A172 (cell line): Measurements from ENCODE around the gene FNIP2. TPM values are rescaled to one million over a fixed set of nuclear protein-coding genes. Genes with fewer than 3 reads are reported as not detected.

Experiments used
- DNase-seq: peaks from one replicate; pipeline ENCODE4 v3.0.0-alpha.2; 2015; ENCODE audit warnings: low spot score
- total RNA-seq: library from RNA; depleted of rRNA; stranded (reverse); fragments of >200 nt; shearing (Covaris generic); gene quantifications from 2 replicates; pipeline ENCODE4 v1.2.3, GENCODE V29; 2014

Gene FNIP2
- total RNA-seq, 1 experiment from 2014 or later: 10.8 TPM

DNA sequence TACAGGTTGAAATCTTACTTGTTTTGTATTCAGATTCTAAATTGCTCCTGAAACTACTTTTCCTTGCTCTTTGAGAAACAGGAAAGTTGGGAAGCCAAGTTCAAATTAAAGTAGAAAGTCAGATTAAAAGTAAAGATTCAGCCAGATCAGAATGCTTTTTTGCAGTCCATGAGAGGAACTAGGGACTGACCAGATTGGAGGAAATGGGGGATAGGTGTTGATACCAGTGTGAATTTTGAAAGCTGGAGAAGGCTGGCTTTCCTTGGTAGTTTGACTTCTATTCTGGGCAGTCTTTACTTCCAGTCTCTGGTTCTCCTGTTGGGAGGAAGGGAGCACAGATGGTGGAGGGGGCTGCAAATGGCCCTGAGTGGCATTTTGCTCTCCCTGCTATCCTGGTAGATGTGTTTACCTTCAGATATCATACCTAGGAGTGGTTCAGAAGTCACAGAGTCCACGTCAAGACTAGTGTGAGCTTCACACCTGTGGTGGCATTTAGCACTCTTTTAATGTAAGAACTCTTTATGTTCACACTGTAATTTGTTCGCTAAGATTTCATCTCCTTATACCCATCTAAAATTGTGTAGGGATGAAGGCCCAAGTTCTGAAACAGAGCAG is 68.8 kb downstream of the FNIP2 start:
- DNase-seq: no peak

DNA sequence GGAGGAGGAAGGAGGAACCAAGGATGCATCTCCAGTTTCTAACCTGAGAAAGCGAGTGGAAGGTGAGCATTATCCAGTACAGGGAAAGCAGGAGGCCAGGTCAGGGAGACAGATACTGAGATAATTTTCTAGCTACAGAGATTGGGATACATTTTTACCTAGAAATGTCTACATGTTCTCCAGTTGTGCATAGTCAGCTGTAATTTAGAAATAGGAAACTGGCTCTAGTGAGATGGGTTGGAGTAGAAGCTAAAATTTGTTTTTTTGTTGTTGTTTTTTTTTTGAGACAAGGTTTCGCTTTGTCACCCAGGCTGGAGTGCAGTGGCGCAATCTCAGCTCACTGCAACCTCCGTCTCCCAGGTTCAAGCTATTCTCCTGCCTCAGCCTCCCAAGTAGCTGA is 71.3 kb downstream of the FNIP2 start:
- DNase-seq: no peak

DNA sequence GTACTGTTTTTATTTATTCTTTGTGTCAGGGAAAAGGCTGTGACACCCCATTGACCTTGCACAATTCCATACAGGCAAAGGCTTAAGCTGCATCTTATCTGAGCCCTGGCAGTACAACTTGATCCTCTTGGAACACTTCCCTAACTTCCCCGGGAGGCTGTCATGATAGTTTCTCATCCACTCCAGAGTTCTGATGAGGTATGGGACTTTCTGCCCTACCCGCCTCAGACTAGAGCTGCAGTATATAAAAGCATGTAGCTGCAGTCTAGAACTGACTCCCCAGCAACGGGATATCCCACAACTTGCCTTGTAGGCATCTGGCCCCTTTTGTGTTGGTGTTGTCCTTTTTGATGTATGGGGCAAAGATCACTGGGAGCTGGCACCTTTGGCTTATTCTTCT is 72.7 kb downstream of the FNIP2 start:
- DNase-seq: no peak

DNA sequence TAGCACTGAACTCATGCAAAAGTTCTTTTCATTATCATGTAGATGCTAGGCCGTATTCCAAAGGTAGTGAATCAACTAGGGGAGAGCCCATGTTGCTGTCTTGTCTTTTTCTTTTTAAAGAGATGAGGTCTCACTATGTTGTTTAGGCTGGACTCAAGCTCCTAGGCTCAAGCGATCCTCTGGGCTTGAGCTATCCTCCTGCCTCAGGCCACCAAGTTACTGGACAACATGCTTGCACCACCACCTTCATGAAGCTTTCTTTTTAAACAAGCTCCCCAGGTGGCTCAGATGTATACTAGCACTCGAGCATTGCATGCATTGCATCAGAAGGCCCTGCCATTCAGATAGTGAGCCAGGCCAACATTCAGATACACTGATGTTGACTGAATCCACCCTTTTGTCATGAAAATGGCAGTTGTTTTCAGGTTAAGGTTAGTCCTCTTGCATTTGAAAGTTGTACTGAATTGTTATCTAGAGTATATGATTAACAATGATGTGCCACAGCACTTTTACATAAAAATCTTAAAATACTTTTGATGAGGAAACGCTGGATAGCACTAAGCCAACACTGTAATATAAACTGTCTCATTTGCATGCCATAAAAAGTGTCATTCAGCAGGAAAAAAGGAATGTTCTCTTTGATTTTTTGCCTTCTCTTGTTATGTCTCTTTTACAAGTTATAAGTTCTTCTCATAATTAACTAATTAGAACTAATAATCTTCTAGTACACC is 76.7 kb downstream of the FNIP2 start:
- no peak for DNase-seq

DNA sequence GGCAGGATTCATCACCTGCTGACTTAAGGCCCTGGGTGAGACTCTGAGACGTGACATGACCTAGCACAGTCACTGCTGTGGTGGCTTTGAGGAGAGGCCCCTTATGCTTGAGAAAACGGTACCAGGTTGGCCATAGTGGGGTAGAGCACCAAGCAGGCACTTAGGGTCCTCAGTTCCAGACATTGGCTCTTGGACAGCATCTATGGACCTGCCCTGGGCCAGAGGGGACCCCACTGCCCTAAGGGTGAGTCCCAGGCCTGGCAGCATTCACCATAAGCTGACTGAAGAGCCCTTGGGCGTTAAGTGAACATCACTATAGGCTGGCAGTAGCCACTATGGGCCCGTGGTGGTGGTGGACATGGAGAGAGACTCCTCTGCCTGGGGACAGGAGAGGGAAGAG is 78.7 kb downstream of the FNIP2 start:
- DNase-seq: no peak

DNA sequence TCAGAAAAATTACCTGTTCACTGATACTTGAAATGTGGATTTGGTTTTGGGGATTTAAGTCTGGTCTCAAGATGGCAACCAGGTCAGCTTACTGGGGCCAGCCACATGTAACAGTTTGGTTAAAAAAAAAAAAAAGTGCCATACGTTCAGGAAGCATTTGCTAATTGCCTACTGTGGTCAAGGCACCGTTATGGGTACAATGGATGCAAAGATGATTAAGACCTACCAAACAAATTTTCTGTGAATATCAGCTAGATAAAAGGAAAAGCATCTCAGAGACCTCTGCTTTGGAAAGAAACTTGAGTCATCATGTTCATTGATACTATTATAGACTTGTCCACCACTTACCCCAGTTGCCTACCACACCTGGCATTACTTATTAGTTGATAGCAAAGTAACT is 80.9 kb downstream of the FNIP2 start:
- no peak for DNase-seq

DNA sequence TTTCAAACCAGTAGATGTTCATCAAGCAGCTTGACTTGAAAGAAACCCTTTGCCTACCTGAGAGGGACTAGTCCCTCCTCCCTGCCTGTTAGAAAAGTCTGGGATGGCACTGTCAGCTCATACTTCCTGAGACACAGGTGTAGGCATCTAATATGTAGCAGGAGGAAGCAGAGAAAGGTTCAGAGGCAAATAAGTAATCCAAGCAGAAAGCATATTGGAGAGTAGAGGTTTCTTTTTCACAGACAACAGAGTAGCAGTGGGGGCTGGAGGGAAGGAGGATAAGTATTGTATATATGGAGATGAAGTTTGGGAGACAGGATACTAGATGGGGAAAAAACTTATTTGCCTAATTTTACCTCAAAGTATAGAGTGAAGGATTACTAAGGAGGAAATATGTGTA is 81.5 kb downstream of the FNIP2 start:
- no peak for DNase-seq

DNA sequence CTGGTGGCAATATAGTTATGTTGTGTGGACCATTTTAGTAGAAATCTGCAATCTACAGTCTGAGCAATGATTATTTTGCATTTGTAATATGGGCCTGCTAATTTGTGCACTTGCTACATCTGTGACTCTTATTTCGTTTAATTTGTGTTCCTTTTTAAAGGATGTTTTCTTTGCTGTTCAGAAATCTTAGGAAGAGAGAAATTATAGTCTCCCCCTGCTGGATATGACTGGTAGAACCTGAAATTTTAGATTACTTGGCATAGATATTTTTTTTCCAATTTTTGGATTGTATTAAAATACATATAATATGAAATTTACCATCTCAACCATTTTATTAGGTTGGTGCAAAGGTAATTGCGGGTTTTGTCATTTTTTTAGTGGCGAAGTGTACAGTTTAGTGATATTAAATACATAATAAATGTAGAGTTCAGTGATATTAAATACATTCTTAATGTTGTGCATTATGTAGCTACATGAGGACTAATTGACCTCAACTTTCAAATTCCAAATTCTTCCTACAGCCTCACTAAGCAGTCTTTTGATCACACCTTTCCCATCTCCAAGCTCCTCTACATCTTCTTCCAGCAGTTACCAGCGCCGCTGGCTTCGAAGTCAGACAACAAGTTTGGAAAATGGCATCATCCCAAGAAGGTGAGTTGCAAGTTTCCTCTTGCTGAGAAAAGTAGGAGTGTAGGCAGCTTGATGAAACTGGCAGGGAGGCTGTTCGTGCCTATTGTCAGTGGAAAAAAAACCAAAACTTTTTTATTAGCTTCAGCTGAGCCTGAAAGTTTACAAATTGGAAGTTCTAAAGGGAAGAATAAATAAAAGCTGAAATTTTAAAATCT is 82.2 kb downstream of the FNIP2 start:
- peak; percentile 16 for DNase-seq

DNA sequence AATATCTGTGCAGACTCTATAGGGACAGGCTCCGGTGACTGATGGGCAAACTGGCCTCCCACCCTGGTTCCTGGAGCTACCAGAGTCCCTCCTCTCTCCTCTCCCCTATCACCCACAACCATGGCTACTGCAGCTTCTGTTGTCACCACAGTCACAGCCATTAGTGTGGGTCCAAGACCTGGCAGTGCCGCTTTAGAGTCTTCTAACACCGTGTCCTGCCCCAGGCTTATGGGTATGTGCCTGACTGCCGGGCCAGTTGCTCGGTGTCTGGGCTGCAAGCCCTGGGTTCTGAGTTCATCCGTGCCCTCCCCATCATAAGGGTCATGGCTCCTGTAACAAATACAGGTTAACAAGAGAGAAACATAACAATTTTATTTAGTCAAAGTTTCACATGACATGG is 85.4 kb downstream of the FNIP2 start:
- DNase-seq: no peak

DNA sequence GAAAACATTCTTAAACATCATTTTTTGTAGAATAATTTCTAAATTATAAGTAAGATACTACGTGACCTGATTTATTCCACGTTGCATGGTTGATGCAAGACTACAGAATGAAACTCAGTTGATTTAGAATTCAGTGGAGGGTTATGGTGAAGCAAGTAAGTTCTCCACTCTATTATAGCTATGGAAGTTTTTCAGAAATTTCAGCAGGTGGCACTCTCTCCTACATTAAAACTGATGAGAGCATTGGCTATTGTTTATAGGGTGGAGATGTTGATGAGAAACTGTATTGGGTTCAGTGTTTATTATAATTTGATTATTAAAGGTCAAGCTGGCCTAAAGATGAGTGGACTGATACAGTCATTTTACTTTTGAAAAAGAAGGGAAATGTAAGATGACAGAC is 88.0 kb downstream of the FNIP2 start:
- DNase-seq: peak; percentile 19

DNA sequence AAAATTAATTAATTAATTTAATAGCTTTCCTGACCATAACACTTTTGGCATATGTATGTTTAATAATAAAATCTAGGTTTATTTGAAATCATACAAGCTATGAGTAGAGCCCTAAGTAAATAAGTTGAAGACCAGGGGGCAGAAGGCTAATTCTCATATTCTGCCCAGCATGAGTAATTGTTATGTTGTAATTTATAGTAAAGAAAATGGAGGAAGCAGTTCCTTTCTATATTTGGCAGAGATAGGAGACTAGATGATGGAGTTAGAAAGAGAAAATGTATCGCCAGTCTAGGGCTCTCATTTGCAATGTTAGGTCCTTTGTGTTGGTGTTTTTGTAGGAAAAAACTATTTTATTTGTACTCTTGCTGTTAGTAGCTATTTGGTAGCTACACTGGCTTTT is 89.1 kb downstream of the FNIP2 start:
- no peak for DNase-seq

DNA sequence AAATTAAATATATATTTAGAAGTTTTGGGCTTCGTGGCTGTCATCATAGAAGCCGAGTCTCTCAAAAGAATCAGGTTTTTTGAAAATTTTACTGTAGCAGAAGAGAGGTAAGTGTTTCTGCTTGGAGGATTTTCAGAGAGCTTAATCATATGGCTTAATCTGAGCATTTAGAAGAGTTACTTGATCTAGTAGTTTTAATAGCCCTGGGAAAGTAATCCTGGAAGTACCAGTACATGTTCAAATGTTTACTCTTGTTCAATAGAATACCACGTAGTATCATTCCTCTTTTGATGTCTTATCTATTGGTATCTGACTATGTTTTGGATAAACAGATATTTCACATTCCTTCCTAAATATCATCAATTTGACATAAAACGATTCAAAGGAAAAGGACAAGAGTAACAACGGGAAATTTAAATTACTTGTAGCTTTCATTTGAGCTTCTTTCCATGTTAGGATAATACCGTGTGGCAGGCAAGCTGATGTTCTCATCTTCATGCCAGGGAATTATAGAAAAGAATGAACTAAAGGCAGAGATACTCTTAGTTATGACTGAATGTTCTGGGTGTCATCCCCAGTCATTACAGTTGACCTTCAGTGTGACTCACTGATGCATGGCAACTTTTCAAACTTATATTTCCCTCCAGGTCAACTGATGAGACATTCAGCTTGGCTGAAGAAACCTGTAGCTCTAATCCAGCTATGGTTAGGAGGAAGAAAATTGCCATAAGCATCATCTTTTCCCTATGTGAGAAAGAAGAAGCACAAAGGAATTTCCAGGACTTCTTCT is 89.8 kb downstream of the FNIP2 start:
- DNase-seq: peak; percentile 37

DNA sequence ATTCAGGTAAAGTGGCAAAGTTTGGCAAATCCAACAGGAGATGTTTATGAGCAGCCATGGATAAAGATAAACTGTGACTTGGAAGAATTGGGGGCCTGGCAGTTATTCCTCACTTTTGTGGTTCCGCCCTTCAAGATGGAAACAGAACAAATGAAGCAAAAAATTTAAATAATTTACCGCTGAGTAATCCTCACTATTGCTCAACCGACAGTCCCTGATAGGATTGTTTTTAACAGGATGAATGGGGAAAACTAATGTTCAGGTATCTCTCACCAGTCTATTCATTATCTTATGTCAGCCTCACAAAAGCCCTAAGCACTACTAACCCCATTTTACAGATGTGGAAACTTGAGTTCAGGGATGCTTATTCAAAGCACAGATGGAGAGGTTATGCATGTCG is 90.8 kb downstream of the FNIP2 start:
- DNase-seq: no peak

DNA sequence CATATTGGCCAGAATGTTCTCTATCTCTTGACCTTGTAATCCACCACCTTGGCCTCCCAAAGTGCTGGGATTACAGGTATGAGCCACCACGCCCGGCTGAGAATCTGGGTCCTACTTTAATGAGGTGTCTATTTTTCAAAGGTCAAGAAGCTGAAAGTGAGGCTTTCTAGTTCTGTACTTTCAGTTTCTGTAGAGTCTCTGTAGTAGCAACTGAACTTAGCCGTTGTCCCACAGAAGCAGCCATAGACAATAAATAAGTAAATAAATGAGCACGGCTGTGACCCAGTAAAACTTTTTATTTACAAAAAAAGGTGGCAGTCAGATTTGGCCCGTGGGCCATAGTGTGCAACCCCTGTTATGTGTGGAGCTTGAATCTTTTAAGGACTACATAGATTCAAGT is 92.0 kb downstream of the FNIP2 start:
- no peak for DNase-seq

DNA sequence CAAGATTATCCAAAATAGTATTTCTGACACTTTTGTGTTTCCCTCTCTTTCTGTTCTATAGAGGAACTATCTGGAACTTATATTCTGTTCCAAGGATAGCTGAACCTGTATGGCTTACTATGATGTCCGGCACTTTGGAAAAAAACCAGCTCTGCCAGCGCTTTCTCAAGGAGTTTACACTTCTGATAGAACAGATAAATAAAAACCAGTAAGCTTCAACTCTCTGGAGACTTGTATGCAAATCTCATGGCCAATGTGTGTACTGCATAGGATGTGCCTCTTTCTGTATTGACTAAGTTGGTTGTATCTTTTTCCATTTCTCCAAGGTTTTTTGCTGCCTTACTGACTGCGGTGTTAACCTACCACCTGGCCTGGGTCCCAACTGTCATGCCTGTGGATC is 92.5 kb downstream of the FNIP2 start:
- no peak for DNase-seq

DNA sequence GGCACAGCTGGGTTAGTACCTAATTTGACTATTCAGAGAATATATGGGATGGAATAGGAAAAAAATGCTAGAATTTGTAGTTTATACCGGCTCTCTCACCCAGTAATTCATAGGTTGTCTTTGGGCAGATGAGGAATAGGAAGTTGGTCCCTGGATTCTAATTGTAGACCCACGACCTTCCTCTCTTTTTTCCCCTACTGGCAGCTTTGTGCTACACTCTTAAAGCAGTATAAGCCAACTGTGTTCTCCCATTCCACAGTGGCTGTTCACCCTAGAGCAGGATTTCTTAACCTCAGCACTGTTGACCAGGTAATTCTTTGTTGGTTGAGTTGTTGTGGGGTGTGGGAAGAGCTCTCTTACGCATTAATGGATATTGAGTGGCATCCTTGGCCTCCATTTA is 92.9 kb downstream of the FNIP2 start:
- no peak for DNase-seq

DNA sequence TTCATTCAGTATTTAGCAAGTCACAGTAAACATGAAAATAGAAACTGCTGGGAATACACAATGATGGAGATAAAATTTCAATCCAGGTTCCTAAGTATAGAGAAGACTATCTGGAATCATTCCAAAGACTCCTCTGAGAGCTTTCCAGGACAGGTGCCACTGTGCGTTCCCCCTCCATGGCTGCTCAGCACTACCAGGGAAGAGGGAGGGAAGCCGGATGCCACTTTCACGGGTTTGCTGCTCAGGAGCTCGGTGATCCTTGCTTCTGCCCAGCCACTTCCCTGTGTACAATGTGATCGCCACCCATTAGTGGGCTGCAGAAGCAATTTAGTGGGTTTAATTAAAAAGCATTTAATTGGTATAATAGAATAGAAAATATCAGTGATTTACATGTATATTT is 94.5 kb downstream of the FNIP2 start:
- DNase-seq: no peak

DNA sequence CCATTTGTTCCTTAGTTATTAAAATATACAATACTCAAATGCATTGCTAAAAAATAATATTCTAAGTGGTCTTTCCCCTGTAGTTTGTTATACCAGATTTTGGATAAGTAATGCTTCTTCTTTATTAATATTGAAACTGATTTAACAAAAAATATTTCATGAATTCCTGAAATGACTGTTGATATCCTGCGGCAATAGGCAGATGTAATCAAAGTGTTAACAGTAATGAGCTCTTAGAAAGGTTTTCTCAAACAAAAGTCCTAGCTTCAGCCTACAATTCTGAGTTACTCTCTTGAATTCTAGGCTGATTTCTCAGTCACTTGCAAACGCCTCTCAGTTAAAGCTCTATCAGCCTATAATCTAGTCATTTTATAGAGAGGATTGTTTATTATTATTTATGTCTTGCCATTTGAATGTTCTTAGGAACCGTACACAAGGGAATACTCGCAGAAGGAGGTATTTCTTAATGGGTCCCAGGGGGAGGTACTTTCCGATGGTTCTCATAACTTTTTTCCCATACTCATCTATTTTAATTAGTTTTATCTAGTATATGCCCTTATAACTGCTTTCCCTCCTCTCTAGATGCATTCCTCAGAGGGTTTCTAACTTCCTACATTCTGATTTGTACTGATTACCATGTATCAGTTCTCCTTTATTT is 96.8 kb downstream of the FNIP2 start:
- DNase-seq: no peak

DNA sequence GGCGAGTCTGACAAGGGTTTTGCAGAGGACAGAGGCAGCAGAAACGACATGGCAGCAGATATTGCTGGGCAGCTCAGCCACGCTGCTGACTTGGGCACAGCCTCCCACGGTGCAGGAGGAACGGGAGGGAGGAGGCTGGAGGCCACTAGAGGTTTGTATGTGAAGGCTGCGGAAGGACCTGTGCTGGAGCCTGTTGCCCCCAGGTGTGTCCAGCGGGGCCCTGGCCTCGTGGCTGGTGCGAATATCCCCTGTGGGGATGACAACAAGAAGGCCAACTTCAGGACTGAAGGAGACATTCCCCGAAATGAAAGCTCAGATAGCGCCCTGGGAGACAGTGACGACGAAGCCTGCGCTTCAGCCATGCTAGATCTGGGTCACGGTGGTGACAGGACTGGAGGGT is 100.2 kb downstream of the FNIP2 start:
- no peak for DNase-seq

DNA sequence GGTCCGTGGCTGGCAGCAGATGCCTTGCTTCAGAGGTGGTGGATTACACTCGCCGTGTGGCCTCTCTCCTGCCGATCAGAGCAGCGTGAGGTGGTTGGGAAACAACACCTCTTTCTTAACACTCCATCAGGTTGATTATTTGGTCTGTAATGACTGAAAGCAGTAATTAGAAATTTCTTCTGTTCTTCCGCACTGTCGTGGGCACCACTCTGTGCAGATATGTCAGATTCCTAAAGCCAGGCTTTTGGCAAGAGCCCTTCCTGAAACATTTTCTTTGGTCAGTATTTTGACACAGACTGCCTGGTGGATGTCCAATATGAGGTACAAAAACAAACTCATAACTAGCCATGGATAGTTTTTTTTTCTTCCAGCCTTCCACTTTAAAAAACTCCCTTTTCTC is 100.9 kb downstream of the FNIP2 start:
- DNase-seq: no peak

DNA sequence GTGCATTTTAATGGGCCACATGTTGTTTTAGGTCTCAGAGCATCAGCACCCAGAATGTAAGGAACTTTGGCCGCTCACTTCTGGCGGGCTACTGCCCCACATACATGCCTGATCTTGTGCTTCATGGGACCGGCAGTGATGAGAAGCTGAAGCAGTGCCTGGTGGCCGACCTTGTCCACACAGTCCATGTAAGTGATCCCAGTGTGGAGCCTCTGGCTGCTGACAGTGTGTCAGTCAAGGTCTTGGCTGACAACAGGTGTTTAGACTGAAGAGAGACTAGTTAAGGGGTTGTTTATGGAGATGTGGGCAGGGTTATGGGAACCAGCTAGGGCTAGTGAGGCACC is 101.4 kb downstream of the FNIP2 start:
- no peak for DNase-seq
